Stimulated activated CD4-positive, alpha-beta T cell treated with anti-CD3 and anti-CD28 coated beads, TNF-alpha, amount 100 ng/mL, for 48 hours (primary cell): ENCODE measurements around the gene RPS15.
"Not testable (repeated sequence)": the region's sequence is repeated elsewhere in the genome, so short reads cannot be mapped to it uniquely, and the experiment has no call there.

Experiments
- DNase-seq, 3 donors: peaks; one replicate each; pipeline ENCODE4 v3.0.0-alpha.2; 2020; ENCODE audit warnings: low read depth in 3 of 3

RPS15 gene

GRCh38 chr19:1420085-1420484, 18.1 kb upstream of the RPS15 start:
- not testable (repeated sequence) for DNase-seq

- no peak for DNase-seq
These were observed 17.6 kb upstream of the RPS15 start for GRCh38 chr19:1420590-1420989.

GRCh38 chr19:1421218-1421957, 16.8 kb upstream of the RPS15 start:
- no peak for DNase-seq

GRCh38 chr19:1421958-1422305, 16.3 kb upstream of the RPS15 start:
- DNase-seq, result no peak

GRCh38 chr19:1422360-1422759, 15.8 kb upstream of the RPS15 start:
- DNase-seq, result no peak

GRCh38 chr19:1422943-1423342, 15.3 kb upstream of the RPS15 start:
- DNase-seq, result no peak

- DNase-seq, result no peak
These were observed 14.6 kb upstream of the RPS15 start for GRCh38 chr19:1423436-1424191.

- no peak for DNase-seq
These were observed 13.8 kb upstream of the RPS15 start for GRCh38 chr19:1424192-1424955.

- no peak for DNase-seq
These were observed 12.9 kb upstream of the RPS15 start for GRCh38 chr19:1425102-1425837.

- no peak for DNase-seq
These were observed 12.3 kb upstream of the RPS15 start for GRCh38 chr19:1425902-1426301.

GRCh38 chr19:1426736-1427135, 11.5 kb upstream of the RPS15 start:
- no peak for DNase-seq

GRCh38 chr19:1427221-1427920, 10.8 kb upstream of the RPS15 start:
- no peak for DNase-seq

GRCh38 chr19:1428738-1429391, 9.3 kb upstream of the RPS15 start:
- no peak for DNase-seq

- DNase-seq, result no peak
These were observed 8.4 kb upstream of the RPS15 start for GRCh38 chr19:1429750-1430149.

- no peak for DNase-seq
These were observed 8.0 kb upstream of the RPS15 start for GRCh38 chr19:1430246-1430645.

GRCh38 chr19:1431759-1432506, 6.3 kb upstream of the RPS15 start:
- no peak for DNase-seq

GRCh38 chr19:1432507-1432887, 5.7 kb upstream of the RPS15 start:
- no peak for DNase-seq

GRCh38 chr19:1433119-1434039, 4.8 kb upstream of the RPS15 start:
- DNase-seq, result no peak

- no peak for DNase-seq
These were observed 4.2 kb upstream of the RPS15 start for GRCh38 chr19:1434040-1434366.
